ENCODE results near the gene ACP1. TPM values are rescaled to one million over a fixed set of nuclear protein-coding genes. Genes with fewer than 3 reads are reported as not detected.

The ACP1 gene
- total RNA-seq, 1 donor from 2014 or later, result 236 TPM

- peaks cover 14% of the 10 kb centered on the region for H3K27me3 ChIP-seq
- H3K9me3 Mint-ChIP-seq, result no peaks in the 10 kb centered on the region
- H3K4me1 ChIP-seq, result no peaks in the 10 kb centered on the region
- no peak overlapping the region for H2AFZ ChIP-seq (replicated peaks)
- no peaks in the 10 kb centered on the region for H3K9me3 ChIP-seq (ENCODE audit: low read depth)
- peaks cover under 1% of the 10 kb centered on the region for H3K27me3 Mint-ChIP-seq (ENCODE audit: insufficient read depth, low read depth)
- peaks cover 61% of the 10 kb centered on the region for H4K20me1 ChIP-seq (ENCODE audit: low read depth)
- no peaks in the 10 kb centered on the region for H3F3A ChIP-seq (ENCODE audit: low read depth)
- H3K36me3 ChIP-seq, result no peaks in the 10 kb centered on the region
- no peak for DNase-seq (ENCODE audit: low spot score)
- no peak overlapping the region for H3K27ac ChIP-seq
- H3K79me2 ChIP-seq (ENCODE audit: low read depth), result peaks cover 28% of the 10 kb centered on the region
- no peak overlapping the region for H3K9ac ChIP-seq
- no peak overlapping the region for H3K4me2 ChIP-seq
- H3K4me3 Mint-ChIP-seq, result no peak overlapping the region
- TF ChIP-seq EZH2 (IDR thresholded peaks at IDR 0.05) (no peak), EZH2phosphoT487 (IDR thresholded peaks at IDR 0.05) (no peak)
- TF ChIP-seq, protein P1, sequence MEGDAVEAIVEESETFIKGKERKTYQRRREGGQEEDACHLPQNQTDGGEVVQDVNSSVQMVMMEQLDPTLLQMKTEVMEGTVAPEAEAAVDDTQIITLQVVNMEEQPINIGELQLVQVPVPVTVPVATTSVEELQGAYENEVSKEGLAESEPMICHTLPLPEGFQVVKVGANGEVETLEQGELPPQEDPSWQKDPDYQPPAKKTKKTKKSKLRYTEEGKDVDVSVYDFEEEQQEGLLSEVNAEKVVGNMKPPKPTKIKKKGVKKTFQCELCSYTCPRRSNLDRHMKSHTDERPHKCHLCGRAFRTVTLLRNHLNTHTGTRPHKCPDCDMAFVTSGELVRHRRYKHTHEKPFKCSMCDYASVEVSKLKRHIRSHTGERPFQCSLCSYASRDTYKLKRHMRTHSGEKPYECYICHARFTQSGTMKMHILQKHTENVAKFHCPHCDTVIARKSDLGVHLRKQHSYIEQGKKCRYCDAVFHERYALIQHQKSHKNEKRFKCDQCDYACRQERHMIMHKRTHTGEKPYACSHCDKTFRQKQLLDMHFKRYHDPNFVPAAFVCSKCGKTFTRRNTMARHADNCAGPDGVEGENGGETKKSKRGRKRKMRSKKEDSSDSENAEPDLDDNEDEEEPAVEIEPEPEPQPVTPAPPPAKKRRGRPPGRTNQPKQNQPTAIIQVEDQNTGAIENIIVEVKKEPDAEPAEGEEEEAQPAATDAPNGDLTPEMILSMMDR (IDR thresholded peaks at IDR 0.05), result no peak
- no peak overlapping the region for H3K27ac Mint-ChIP-seq
- H3K36me3 Mint-ChIP-seq, result peaks cover 35% of the 10 kb centered on the region
- peaks cover 40% of the 10 kb centered on the region for H3K4me1 Mint-ChIP-seq
- H3K4me3 ChIP-seq, result no peak overlapping the region
Measured at GRCh38 chr2:278927-279320, 14.2 kb downstream of the ACP1 start.

GRCh38 chr2:279366-279765 lies 14.6 kb downstream of the ACP1 start:
- no peaks in the 10 kb centered on the region for H3K9me3 ChIP-seq (ENCODE audit: low read depth)
- no peak overlapping the region for H3K4me2 ChIP-seq
- H3K9me3 Mint-ChIP-seq, result no peaks in the 10 kb centered on the region
- no peak overlapping the region for H3K27ac ChIP-seq
- H3K4me1 Mint-ChIP-seq, result peaks cover 40% of the 10 kb centered on the region
- peaks cover 35% of the 10 kb centered on the region for H3K36me3 Mint-ChIP-seq
- H3K27me3 ChIP-seq, result peaks cover 19% of the 10 kb centered on the region
- H3K9ac ChIP-seq, result no peak overlapping the region
- no peaks in the 10 kb centered on the region for H3K4me1 ChIP-seq
- peaks cover 3% of the 10 kb centered on the region for H3K27me3 Mint-ChIP-seq (ENCODE audit: insufficient read depth, low read depth)
- no peak overlapping the region for H2AFZ ChIP-seq (replicated peaks)
- DNase-seq (ENCODE audit: low spot score), result no peak
- TF ChIP-seq, protein P1 (IDR thresholded peaks at IDR 0.05), result no peak
- TF ChIP-seq EZH2phosphoT487 (IDR thresholded peaks at IDR 0.05) (no peak), EZH2 (IDR thresholded peaks at IDR 0.05) (no peak)
- H3K27ac Mint-ChIP-seq, result no peak overlapping the region
- H4K20me1 ChIP-seq (ENCODE audit: low read depth), result peaks cover 61% of the 10 kb centered on the region
- H3K36me3 ChIP-seq, result no peaks in the 10 kb centered on the region
- peaks cover 23% of the 10 kb centered on the region for H3K79me2 ChIP-seq (ENCODE audit: low read depth)
- no peak overlapping the region for H3K4me3 ChIP-seq
- H3K4me3 Mint-ChIP-seq, result no peak overlapping the region
- peaks cover 3% of the 10 kb centered on the region for H3F3A ChIP-seq (ENCODE audit: low read depth)

DNA sequence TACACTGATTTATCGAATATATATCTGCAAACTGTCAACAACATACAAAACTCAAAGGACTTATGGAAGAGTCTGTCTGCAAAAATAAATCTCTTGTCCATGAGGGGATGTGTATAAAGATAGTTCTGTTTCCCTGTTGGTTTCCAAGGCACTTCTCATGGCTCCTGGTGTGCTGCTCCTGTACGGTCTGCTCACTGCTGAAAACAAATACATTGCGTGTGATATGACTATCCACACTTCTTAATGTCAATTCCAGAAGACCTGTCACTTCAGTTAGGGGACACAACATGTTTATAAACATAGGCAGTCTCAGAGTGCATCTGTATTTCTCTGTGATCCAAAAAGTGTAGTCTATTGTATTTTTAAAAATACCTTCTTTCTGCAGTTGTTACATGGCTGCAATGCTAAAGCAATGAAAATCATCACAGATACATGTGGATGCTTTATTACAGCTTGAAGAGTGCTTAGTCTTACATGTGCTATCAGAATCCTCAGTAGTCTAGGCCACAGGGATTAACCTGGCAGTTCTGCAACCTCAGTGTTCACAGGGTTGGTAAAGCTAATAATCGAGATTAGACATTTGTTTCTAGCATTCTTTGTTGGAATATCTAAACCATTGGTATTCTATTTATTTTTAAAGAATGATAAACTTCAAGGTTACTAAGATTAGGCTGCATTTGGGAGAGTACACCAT lies 15.4 kb downstream of the ACP1 start:
- peaks cover 7% of the 10 kb centered on the region for H3F3A ChIP-seq (ENCODE audit: low read depth)
- Mint-ChIP-seq H3K4me1 (peaks cover 40% of the 10 kb centered on the region), H3K36me3 (peaks cover 32% of the 10 kb centered on the region), H3K4me3 (no peak overlapping the region), H3K9me3 (no peaks in the 10 kb centered on the region), H3K27me3 (ENCODE audit: insufficient read depth, low read depth) (peaks cover 3% of the 10 kb centered on the region), H3K27ac (no peak overlapping the region)
- H2AFZ ChIP-seq (replicated peaks), result no peak overlapping the region
- H3K4me2 ChIP-seq, result no peak overlapping the region
- DNase-seq (ENCODE audit: low spot score), result no peak
- no peaks in the 10 kb centered on the region for H3K4me1 ChIP-seq
- H3K27ac ChIP-seq, result no peak overlapping the region
- H3K79me2 ChIP-seq (ENCODE audit: low read depth), result peaks cover 16% of the 10 kb centered on the region
- TF ChIP-seq EZH2 (IDR thresholded peaks at IDR 0.05), result no peak
- TF ChIP-seq EZH2phosphoT487 (IDR thresholded peaks at IDR 0.05), result no peak
- TF ChIP-seq, protein P1 (IDR thresholded peaks at IDR 0.05), result no peak
- H3K9ac ChIP-seq, result no peak overlapping the region
- H4K20me1 ChIP-seq (ENCODE audit: low read depth), result peaks cover 63% of the 10 kb centered on the region
- H3K4me3 ChIP-seq, result no peak overlapping the region
- peaks cover 26% of the 10 kb centered on the region for H3K27me3 ChIP-seq
- H3K36me3 ChIP-seq, result no peaks in the 10 kb centered on the region
- H3K9me3 ChIP-seq (ENCODE audit: low read depth), result no peaks in the 10 kb centered on the region
